HL-60 (cell line): ENCODE measurements around the gene RBM22.

Experiments
- GABPA ChIP-seq: IDR thresholded peaks from 2 replicates; pipeline ENCODE4 v1.6.1; 2012; ENCODE audit warnings: low read depth
- TF ChIP-seq, protein P1 (sequence below): IDR thresholded peaks from one replicate; pipeline ENCODE4 v1.5.1; 2011; ENCODE audit warnings: low read length, control low read depth, inconsistent platforms; ENCODE audit not compliant: insufficient read depth

DNA sequence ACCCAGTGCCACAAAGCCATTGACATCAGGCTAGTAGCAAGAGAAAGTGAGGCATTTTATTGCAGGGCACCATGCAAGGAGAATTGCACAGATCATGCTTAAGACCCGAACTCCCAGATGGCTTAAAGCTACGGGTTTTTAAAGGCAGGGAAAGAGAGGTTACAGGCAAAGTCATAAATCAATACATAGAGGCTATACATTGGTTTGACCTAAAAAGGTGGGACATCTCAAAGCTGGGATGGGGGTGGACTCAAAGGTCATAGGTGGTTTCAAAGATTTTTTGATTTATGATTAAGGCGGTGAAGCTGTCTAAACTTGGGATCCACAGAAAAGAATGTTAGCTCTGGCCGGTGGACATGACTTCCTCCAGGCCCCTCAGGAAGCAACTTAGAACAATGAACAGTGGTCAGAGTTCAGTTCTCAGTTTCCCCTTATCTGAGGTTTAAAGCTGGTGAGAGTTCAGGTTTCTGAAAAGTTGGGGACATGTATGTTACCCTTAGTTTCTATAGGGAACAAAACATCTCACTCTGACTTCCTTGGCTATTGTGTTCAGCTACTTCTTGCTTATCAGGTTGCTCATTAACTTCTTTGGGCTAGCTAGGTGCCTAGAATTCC, 6.0 kb upstream of the RBM22 start:
- TF ChIP-seq, protein P1, sequence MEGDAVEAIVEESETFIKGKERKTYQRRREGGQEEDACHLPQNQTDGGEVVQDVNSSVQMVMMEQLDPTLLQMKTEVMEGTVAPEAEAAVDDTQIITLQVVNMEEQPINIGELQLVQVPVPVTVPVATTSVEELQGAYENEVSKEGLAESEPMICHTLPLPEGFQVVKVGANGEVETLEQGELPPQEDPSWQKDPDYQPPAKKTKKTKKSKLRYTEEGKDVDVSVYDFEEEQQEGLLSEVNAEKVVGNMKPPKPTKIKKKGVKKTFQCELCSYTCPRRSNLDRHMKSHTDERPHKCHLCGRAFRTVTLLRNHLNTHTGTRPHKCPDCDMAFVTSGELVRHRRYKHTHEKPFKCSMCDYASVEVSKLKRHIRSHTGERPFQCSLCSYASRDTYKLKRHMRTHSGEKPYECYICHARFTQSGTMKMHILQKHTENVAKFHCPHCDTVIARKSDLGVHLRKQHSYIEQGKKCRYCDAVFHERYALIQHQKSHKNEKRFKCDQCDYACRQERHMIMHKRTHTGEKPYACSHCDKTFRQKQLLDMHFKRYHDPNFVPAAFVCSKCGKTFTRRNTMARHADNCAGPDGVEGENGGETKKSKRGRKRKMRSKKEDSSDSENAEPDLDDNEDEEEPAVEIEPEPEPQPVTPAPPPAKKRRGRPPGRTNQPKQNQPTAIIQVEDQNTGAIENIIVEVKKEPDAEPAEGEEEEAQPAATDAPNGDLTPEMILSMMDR = no peak
- no peak for TF ChIP-seq GABPA
